ENCODE results near the gene SCARB1.

SCARB1 gene

GRCh38 chr12:124727264-124727800 lies 136.3 kb downstream of the SCARB1 start:
- DNase-seq: no peak
